ENCODE data around the gene TSPAN10. TPM values are rescaled to one million over a fixed set of nuclear protein-coding genes. Genes with fewer than 3 reads are reported as not detected.
A peak's percentile ranks its signal among the peaks of the same experiment; 100 is the strongest.

Gene TSPAN10
- total RNA-seq, 4 donors from 2014 or later, result 0.19 to 2.1 (median 0.72) TPM; not detected in 1

- H3K27ac ChIP-seq, result no peak overlapping the region
- 51% methylated on average over 2 of the region's 4 CpGs; no CpG with 5 or more reads in 1 of the 2 donors for whole genome bisulfite sequencing, 2 donors
- no peaks in the 10 kb centered on the region for H3K36me3 ChIP-seq
- H3K4me1 ChIP-seq, result peaks cover 0 to 28% (median 5%) of the 10 kb centered on the region in 3 donors
- TF ChIP-seq, protein P1, sequence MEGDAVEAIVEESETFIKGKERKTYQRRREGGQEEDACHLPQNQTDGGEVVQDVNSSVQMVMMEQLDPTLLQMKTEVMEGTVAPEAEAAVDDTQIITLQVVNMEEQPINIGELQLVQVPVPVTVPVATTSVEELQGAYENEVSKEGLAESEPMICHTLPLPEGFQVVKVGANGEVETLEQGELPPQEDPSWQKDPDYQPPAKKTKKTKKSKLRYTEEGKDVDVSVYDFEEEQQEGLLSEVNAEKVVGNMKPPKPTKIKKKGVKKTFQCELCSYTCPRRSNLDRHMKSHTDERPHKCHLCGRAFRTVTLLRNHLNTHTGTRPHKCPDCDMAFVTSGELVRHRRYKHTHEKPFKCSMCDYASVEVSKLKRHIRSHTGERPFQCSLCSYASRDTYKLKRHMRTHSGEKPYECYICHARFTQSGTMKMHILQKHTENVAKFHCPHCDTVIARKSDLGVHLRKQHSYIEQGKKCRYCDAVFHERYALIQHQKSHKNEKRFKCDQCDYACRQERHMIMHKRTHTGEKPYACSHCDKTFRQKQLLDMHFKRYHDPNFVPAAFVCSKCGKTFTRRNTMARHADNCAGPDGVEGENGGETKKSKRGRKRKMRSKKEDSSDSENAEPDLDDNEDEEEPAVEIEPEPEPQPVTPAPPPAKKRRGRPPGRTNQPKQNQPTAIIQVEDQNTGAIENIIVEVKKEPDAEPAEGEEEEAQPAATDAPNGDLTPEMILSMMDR (IDR thresholded peaks at IDR 0.05), result no peak
- no peak for TF ChIP-seq POLR2A (IDR thresholded peaks at IDR 0.05)
- H3K27me3 ChIP-seq, result peaks cover 0 to 36% (median 0%) of the 10 kb centered on the region in 4 donors
- no peaks in the 10 kb centered on the region for H3K9me3 ChIP-seq
- intact Hi-C loops (cut with DNase I), result no loop called here
- DNase-seq, result no peak
- H3K4me3 ChIP-seq, result no peak overlapping the region
These were observed 19.8 kb downstream of the TSPAN10 start for GRCh38 chr17:81656835-81657234.

- no peak for DNase-seq
- H3K4me3 ChIP-seq, result no peak overlapping the region
- TF ChIP-seq, protein P1 (IDR thresholded peaks at IDR 0.05), result no peak
- TF ChIP-seq POLR2A (IDR thresholded peaks at IDR 0.05), result no peak
- peaks cover 0 to 14% (median 0%) of the 10 kb centered on the region in 4 donors for H3K27me3 ChIP-seq
- intact Hi-C loops (cut with DNase I), result no loop called here
- 59 to 73% methylated on average over 5 of the region's 5 CpGs for WGBS, 2 donors
- H3K36me3 ChIP-seq, result peaks cover 0 to 2% (median 0%) of the 10 kb centered on the region in 3 donors
- peaks cover 0 to 37% (median 9%) of the 10 kb centered on the region in 3 donors for H3K4me1 ChIP-seq
- no peaks in the 10 kb centered on the region for H3K9me3 ChIP-seq
- H3K27ac ChIP-seq, result peak overlapping the region in 3 of 4 donors; percentile 47 to 85 (median 80)
These were observed 22.0 kb downstream of the TSPAN10 start for GRCh38 chr17:81659038-81659437.

DNA sequence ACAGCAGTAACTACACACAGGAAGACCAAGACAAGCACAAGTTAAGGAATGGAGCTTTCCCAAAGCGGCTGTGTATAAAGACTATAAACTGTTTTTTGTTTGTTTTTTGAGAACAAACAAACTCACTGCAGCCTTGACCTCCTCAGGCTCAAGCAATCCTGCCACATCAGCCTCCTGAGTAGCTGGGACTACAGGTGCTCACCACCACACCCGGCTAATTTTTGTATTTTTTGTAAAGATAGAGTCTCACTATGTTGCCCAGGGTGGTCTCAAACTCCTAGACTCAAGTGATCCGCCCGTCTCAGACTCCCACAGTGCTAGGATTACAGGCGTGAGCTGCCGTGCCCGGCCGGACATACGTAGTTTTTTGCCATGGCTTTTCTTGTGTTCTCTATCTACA lies 23.4 kb downstream of the TSPAN10 start:
- Histone ChIP-seq H3K4me3 (no peak overlapping the region), H3K27me3 (peaks cover 0 to 1% (median 0%) of the 10 kb centered on the region in 4 donors), H3K4me1 (peaks cover 10 to 51% (median 22%) of the 10 kb centered on the region in 3 donors), H3K36me3 (peaks cover 0 to 15% (median 0%) of the 10 kb centered on the region in 3 donors), H3K27ac (peak overlapping the region in 3 of 4 donors; percentile 78 to 85 (median 80)), H3K9me3 (no peaks in the 10 kb centered on the region)
- no peak for TF ChIP-seq POLR2A (IDR thresholded peaks at IDR 0.05)
- TF ChIP-seq, protein P1 (IDR thresholded peaks at IDR 0.05), result no peak
- DNase-seq, result no peak
- 91 to 96% methylated on average over 6 to 9 of the region's 9 CpGs for WGBS, 2 donors
- intact Hi-C loops (cut with DNase I), result no loop called here

DNA sequence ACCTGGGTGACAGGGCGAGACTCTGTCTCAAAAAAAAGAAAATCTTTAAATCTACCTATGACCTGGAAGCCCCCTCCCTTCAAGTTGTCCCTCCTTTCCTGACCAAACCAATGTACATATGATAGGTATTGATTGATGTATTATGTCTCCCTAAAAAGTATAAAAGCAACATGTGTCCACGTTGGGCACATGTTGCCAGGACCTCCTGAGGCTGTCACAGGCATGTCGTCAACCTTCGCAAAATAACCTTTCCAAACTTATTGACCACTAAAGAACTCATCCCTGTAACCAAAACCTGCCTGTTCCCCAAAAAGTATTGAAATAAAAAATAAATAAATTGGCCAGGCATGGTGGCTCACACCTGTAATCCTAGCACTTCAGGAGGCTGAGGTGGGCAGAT lies 25.0 kb downstream of the TSPAN10 start:
- no peak for DNase-seq
- Histone ChIP-seq H3K4me1 (peaks cover 16 to 61% (median 27%) of the 10 kb centered on the region in 3 donors), H3K27me3 (no peaks in the 10 kb centered on the region), H3K9me3 (no peaks in the 10 kb centered on the region), H3K27ac (no peak overlapping the region), H3K36me3 (peaks cover 0 to 15% (median 0%) of the 10 kb centered on the region in 3 donors), H3K4me3 (no peak overlapping the region)
- no peak for TF ChIP-seq POLR2A (IDR thresholded peaks at IDR 0.05)
- TF ChIP-seq, protein P1 (IDR thresholded peaks at IDR 0.05), result no peak
- 87 to 92% methylated on average over 4 of the region's 4 CpGs for WGBS, 2 donors
- intact Hi-C loops (cut with DNase I), result no loop called here

DNA sequence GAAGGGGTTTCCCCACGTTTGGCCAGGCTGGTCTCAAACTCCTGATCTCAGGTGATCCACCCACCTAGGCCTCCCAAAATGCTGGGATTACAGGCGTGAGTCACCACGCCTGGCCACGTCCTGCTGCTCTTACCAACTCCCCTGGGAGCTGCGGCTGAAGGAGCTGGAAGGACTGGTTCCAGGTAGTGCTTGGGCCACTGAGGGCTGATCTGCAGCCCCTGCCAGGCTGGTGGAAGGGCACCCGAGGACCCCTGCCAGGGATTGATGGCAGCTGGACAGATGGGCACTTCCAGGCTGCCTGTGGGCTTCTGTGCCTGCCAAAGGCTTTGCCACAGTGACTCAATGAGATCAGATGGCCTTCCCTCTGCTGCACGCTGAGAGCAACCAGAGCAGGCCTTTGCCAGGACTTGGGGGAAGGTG lies 27.1 kb downstream of the TSPAN10 start:
- WGBS, 2 donors, result 45 to 67% methylated on average over 3 to 6 of the region's 7 CpGs
- no peak overlapping the region for H3K4me3 ChIP-seq
- no peaks in the 10 kb centered on the region for H3K9me3 ChIP-seq
- peaks cover 30 to 77% (median 46%) of the 10 kb centered on the region in 3 donors for H3K4me1 ChIP-seq
- H3K27me3 ChIP-seq, result no peaks in the 10 kb centered on the region
- no peak for DNase-seq
- H3K27ac ChIP-seq, result peak overlapping the region; percentile 14 to 73 (median 39)
- intact Hi-C loops (cut with DNase I), result no loop called here
- H3K36me3 ChIP-seq, result peaks cover 2 to 23% (median 3%) of the 10 kb centered on the region in 3 donors
- TF ChIP-seq POLR2A (IDR thresholded peaks at IDR 0.05), result no peak
- TF ChIP-seq, protein P1 (IDR thresholded peaks at IDR 0.05), result no peak
